ENCODE data around the gene PRDM12.
"Not testable (repeated sequence)": the region's sequence is repeated elsewhere in the genome, so short reads cannot be mapped to it uniquely, and the experiment has no call there.

PRDM12 gene

GRCh38 chr9:130665029-130665430 is 636 bp downstream of the PRDM12 start:
- DNase-seq (ENCODE audit: low spot score): no peak

- no peak for DNase-seq (ENCODE audit: low spot score)
These were observed 1.3 kb downstream of the PRDM12 start for GRCh38 chr9:130665431-130666392.

GRCh38 chr9:130666393-130667119 is 2.2 kb downstream of the PRDM12 start:
- DNase-seq (ENCODE audit: low spot score): no peak

- DNase-seq (ENCODE audit: low spot score): no peak
These were observed 2.7 kb downstream of the PRDM12 start for GRCh38 chr9:130667120-130667435.

- no peak for DNase-seq (ENCODE audit: low spot score)
These were observed 3.8 kb downstream of the PRDM12 start for GRCh38 chr9:130668196-130668595.

- no peak for DNase-seq (ENCODE audit: low spot score)
These were observed 4.3 kb downstream of the PRDM12 start for GRCh38 chr9:130668659-130669058.

GRCh38 chr9:130669965-130670364 is 5.6 kb downstream of the PRDM12 start:
- no peak for DNase-seq (ENCODE audit: low spot score)

- DNase-seq (ENCODE audit: low spot score): no peak
These were observed 6.2 kb downstream of the PRDM12 start for GRCh38 chr9:130670644-130671043.

GRCh38 chr9:130672466-130672865 is 8.1 kb downstream of the PRDM12 start:
- no peak for DNase-seq (ENCODE audit: low spot score)

- DNase-seq (ENCODE audit: low spot score): no peak
These were observed 8.7 kb downstream of the PRDM12 start for GRCh38 chr9:130672933-130673615.

GRCh38 chr9:130675396-130675795 is 11.0 kb downstream of the PRDM12 start:
- DNase-seq (ENCODE audit: low spot score): no peak

GRCh38 chr9:130677252-130677651 is 12.9 kb downstream of the PRDM12 start:
- DNase-seq (ENCODE audit: low spot score): no peak

GRCh38 chr9:130680836-130681768 is 16.7 kb downstream of the PRDM12 start:
- DNase-seq (ENCODE audit: low spot score): no peak

- no peak for DNase-seq (ENCODE audit: low spot score)
These were observed 17.5 kb downstream of the PRDM12 start for GRCh38 chr9:130681769-130682420.

- DNase-seq (ENCODE audit: low spot score): peak; percentile 74
These were observed 18.2 kb downstream of the PRDM12 start for GRCh38 chr9:130682421-130683121.

- no peak for DNase-seq (ENCODE audit: low spot score)
These were observed 20.7 kb downstream of the PRDM12 start for GRCh38 chr9:130685104-130685503.

- DNase-seq (ENCODE audit: low spot score): not testable (repeated sequence)
These were observed 21.6 kb downstream of the PRDM12 start for GRCh38 chr9:130685945-130686344.

GRCh38 chr9:130687615-130688014 is 23.2 kb downstream of the PRDM12 start:
- no peak for DNase-seq (ENCODE audit: low spot score)

GRCh38 chr9:130688072-130688471 is 23.7 kb downstream of the PRDM12 start:
- DNase-seq (ENCODE audit: low spot score): no peak

GRCh38 chr9:130689572-130689936 is 25.2 kb downstream of the PRDM12 start:
- no peak for DNase-seq (ENCODE audit: low spot score)
